HG03064 (cell line): ENCODE measurements around the gene PRAME.
A peak's percentile ranks its signal among the peaks of the same experiment; 100 is the strongest.
"Not testable (repeated sequence)": the region's sequence is repeated elsewhere in the genome, so short reads cannot be mapped to it uniquely, and the experiment has no call there.

Source experiments
- ATAC-seq: cut with Tn5 transposase; IDR thresholded peaks from one replicate; pipeline ENCODE4 v1.9.1; 2021; ENCODE audit warnings: low read depth; ENCODE audit not compliant: unreplicated experiment

PRAME gene

GRCh38 chr22:22526125-22526912 lies 32.7 kb downstream of the PRAME start:
- ATAC-seq: no peak

- no peak for ATAC-seq
Observed at GRCh38 chr22:22523494-22523893, 35.6 kb downstream of the PRAME start.

DNA sequence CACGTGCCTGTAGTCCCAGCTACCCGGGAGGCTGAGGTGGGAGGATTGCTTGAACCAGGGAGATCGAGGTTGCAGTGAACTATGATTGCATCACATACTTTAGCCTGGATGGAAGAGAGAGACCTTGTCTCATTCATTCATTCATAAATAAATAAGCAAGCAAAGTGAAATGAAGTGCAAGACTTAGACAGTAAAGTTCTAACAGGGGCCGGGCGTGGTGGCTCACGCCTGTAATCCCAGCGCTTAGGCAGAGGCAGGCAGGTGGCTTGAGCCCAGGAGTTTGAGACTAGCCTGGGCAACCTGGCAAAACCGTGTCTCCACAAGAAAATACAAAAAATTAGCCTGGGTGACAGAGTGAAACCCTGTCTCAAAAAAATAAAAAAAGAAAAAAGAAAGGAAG lies 37.4 kb downstream of the PRAME start:
- no peak for ATAC-seq

DNA sequence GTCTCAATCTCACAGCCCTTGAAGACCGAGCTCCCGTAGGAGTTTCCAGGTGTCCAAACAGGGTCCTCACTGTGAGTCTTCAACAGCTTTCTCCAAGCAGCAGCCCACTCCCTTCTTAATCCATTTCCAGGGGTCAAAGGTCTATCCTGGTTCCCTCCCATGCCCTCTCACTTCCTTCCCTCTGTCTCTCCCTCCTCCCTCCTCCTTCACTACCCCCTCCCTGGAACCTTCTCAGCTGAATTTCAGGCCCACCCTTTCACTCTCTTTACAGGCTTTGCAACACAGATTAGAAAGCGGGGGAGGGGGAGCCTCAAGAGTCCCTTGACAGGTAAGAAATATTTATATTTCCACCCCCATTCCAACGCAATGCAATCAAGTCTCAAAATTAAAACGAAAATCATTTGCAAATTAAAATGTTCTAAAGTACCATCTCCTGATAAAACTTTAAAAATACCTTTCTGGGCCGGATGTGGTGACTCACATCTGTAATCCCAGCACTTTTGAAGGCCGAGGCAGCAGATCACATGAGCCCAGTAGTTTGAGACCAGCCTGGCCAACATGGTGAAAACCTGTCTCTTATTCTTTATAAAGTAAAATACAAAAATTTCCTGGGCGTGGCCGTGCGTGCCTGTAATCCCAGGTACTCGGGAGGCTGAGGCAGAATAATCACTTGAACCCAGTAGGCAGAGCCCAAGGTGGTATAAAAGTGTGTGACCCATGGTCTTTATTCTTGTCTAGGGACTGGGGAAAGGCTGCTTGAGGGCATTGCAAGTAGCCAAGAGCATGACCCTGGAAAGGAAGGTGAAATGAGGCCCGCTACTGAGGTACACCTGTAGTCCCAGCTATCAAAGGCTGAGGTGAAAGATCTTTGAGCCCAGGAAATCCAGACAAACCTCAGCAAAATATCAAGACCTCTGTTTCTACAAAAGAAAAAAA lies 38.1 kb downstream of the PRAME start:
- ATAC-seq: no peak

DNA sequence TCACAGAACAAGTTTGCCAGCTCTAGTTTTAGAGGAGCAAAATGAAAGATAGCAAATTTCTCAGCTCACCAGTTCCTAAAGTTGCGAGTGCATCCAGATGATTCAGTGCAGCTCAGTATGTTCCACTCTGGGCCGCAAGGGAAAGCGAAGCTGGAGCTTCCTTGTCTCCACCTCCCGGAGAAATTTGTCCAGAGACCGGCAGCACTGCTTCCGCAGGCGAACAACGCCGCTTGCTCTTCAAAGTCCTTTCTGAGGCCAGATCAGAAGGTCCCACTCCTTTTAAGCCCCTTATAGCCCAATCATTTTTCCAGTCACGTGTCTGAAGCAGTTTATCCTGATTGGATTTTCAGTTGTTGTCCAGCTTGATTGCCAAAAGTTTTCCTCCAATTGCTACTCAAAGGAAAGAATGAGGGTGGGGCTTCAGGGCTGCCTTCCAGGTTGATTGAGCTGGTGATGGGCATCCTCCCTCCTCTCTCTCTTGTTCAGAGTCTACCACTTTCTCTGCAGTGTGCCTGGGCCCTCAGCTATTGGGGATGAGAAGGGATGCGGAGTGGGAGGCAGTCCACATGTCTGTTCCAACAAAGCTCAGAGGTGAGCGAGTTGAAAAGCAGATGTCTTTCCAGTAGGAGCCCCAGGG lies 38.9 kb downstream of the PRAME start, which contains the start of gene ZNF280A:
Gene ZNF280A (minus strand): TSS at position 251 of the 637 bp plus-strand sequence. CDS start 4,640 bp downstream, outside the sequence.
- no peak for ATAC-seq

GRCh38 chr22:22519591-22519990 lies 39.5 kb downstream of the PRAME start:
- no peak for ATAC-seq

DNA sequence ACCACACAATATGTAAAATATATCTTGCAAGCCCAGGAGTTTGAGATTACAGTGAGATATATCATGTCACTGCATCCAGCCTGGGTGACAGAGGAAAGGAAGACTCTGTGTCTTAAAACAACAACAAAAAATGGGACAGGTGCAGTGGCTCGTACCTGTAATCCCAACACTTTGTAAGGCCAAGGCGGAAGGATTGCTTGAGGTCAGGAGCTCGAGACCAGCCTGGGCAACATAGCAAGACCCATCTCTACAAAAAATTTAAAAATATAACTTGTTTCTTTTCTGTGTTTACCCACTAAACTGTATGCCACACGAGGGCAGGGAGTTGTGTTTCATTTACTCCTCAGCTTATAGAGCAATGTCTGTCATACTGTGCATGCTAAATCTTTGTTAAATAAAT lies 42.1 kb downstream of the PRAME start:
- no peak for ATAC-seq

- no peak for ATAC-seq
Observed at GRCh38 chr22:22515890-22516289, 43.2 kb downstream of the PRAME start.

DNA sequence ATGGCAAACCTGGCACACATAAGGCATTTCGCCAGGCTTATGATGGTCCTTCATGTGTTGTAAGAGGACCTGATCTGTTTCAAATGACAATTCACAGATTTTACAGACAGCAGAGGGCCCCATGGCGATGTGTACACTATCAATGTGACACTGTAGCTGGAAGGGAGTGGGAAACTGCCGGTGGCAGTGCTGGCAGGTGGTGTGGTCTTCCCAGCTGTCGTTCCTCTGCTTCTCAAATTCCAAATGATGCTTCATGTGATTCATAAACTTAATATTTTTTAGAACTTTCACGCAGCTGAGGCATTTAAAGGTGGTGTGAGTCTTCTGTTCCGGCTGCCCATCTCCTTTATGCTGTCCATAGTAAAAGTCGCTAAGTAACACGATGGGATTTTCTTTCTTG lies 44.6 kb downstream of the PRAME start:
- ATAC-seq: not testable (repeated sequence)

DNA sequence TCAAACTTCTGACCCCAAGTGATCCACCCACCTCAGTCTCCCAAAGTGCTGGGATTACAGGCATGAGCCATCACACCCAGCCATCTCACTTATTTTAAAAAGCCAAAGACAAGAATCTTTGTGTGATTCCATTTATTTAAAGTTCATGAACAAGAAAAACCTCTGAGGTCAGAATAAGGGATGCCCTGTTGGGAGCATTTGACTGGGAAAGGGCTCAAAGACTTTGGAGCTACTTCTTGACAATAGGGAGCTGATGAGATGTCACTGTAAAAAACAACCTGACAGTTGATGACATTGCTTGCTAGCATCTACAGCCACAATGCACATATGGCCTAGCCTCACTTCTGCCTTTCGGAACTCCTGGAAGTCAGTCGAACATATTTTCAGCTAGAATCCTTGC lies 45.4 kb downstream of the PRAME start:
- ATAC-seq: no peak

- ATAC-seq: no peak
Observed at GRCh38 chr22:22512951-22513350, 46.1 kb downstream of the PRAME start.

DNA sequence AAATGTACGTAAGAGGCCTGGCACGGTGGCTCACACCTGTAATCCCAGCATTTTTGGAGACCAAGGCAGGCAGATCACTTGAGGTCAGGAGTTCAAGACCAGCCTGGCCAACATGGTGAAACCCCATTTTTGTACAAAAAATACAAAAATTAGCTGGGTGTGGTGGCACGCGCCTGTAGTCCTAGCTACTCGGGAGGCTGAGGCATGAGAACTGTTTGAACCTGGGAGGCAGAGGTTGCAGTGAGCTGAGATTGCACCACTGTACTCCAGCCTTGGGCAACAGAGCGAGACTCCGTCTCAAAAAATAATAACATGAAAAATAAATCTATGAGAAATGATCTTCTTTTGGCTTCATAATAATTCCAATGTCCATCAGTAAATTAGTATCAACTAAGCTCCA lies 48.2 kb downstream of the PRAME start:
- not testable (repeated sequence) for ATAC-seq

DNA sequence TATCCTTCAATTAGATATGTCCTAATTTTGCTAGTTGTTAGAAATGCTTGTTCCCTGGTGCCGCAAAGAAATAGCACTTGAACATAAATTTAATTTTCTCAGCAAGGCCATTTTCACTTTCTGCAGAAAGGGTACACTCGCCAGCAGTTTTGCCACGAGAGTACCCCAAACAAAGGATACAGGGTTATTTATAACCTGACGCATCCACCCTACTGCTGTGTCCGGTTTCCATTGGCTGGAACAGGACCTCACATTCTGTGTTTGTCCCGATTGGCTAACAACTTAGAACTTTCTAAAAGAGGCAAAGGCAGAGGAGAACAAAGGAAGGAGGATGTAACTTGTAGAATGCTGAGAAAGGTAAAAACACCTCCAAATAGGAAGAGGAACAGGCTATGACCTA lies 49.2 kb downstream of the PRAME start:
- ATAC-seq: not testable (repeated sequence)

DNA sequence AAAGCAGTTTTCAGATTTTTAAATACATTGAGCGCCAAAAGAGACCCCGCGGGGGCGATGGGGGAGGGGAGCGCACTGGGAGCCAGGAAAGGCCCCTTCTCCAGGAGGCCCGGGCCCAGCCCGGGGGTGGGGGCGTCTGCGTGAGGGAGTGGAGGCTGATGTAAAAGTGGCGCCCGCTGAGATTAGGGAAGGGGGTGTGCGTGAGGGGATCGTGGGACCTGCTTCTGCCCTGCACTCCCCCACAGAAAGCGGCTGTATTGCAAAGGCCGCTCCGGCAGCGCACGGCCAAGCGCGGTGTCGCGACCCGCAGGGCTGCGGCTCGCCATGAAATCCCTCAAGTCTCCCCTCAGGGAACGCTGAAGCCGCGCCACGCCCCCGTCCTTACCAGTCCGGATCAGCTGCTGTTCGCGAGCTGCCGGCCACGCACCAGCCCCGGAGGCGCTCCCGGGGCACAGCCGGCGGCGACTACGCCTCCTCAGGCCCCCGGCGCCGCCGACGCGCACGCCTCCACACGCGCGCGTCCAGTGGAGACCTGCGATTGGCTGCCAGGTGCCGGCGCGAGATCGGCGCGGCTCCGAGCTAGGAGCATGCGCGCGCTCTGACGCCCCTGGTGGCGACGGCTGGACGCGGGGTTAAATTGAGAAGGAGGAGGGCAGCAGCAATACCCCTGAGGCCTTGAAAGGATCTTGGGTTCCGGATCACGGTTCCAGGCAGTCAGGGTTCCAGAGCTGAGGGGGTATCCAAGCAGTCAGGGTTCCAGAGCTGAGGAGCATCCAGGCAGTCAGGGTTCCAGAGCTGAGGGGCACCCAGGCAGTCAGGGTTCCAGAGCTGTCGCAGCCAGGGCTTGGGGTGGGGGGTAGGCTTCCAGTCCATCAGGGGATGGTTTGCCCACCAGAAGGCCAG lies 50.5 kb downstream of the PRAME start, which contains the start of gene ZNF280B:
Gene ZNF280B (minus strand): TSS at position 469 of the 903 bp plus-strand sequence. CDS start 19,344 bp downstream, outside the sequence.
- ATAC-seq: peak; percentile 73

GRCh38 chr22:22507743-22508273 lies 51.3 kb downstream of the PRAME start:
- ATAC-seq: no peak

DNA sequence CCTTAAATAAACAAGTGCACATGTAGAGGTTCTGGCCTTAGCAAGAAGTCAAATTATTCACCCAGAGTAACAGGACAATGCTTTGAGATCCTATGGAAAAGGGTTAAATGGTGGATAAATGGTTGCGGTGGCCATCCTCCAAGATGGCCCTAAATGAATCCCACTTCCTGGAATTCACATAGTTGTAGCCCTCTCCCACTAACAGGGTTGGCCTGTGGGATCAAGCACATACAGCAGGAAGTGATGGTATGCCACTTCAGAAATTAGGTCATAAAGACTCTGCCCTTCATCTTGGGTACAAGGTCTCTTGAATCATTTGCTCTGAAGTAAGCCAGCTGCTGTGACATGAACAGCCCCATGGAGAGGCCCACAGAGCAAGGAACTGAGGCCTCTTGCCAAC lies 52.3 kb downstream of the PRAME start:
- ATAC-seq: no peak

DNA sequence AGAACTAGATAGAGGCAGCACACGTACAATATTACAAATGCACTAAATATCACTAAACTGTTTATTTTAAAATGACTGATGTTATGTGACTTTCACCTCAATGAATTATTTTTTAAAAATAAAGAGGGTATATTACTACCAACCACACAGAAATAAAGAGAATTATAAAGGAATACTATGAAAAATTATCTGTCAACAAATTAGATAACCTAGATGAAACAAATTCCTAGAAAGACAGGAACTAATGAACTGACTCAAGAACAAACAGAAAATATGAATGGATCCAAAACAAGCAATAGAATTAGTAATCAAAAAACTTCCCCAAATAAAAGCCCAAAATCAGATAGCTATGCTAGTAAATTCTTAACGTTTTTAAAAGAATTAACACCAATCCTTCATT lies 60.8 kb downstream of the PRAME start:
- no peak for ATAC-seq
